Right renal cortex interstitium (tissue), 3 donors: ENCODE data around the gene ATG7. TPM values are rescaled to one million over a fixed set of nuclear protein-coding genes. Genes with fewer than 3 reads are reported as not detected.
"Not testable (repeated sequence)": the region's sequence is repeated elsewhere in the genome, so short reads cannot be mapped to it uniquely, and the experiment has no call there.

ENCODE experiments used
- DNase-seq, 3 donors: peaks; one replicate each; pipeline ENCODE4 v3.0.0-alpha.2; 2013; ENCODE audit warnings: low read depth in 3 of 3, low spot score in 2 of 3
- polyA plus RNA-seq, 3 donors: library from polyadenylated mRNA; unstranded; fragments of 120-200 nt; gene quantifications; one replicate each; pipeline ENCODE4 v1.2.1, GENCODE V29; 2013; ENCODE audit not compliant: insufficient read length in 3 of 3

Gene ATG7
- polyA plus RNA-seq, 3 donors = 26.9 to 27.3 (median 27.1) TPM

DNA sequence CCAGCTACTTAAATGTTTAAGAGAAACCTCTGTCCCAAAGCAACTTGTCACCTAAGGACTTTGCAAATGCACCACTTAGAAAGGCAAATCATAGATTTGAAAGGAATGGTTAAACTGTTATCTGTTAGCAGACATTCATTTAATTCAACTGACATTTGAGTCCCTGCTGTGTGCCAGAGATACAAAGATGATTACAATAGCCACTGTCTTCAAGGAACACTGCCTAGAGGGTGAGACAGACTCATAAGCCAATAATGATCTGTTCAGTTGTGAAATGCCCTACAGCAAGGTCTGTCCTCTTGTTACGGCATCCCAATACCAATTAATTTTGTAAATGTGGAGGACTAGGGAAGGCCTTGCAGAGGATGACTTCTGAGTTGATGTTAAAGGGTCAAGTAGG, 113.1 kb downstream of the ATG7 start:
- DNase-seq = no peak

DNA sequence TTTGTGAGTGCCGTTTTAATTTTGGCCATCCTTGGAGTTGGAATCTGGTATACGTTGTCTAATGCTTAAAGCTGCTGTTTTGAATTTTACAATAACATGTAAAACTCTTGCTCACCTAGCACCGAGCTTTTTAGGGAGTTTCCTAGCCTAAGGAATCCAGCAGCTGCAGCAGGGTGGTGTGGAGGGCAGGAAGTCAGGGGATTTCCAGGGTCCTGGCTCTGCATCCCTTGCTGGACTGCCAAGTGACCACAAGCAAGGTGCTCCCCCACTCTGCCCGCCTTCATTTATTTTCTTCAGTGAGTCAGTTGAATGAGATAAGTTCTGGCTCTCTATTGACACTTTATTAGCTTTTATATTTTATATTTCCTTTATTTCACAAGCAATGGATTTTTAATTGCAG, 113.7 kb downstream of the ATG7 start:
- no peak for DNase-seq

DNA sequence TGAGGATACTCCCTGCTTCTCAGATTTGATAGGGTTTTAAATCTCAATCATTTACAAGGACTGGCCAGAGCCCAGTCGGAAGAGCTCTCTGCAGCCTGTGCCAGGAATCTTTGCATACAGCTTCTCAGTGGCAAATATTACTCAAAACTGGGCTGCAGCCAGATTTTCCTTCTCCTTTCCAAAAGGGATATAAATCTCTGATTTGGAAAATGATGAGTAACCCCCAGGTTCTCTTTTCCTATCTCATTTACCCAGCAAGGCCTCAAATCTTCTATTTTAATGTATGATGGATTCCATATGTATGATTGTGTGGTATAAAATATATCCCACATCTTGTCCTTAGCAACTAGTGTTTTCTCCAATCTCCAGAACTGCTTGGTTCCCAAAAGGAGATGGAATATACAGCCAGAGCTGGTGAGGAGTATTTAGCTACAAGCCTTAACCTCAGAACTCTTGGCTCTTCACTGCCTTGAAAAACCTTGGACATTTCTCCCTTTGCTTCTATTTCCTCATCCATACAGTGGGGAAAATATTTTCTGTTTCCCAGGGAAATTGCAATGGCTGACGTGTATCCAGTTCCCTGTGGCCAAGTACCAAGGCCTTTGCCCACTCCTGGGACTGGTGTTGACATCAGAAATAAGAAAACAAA, 114.4 kb downstream of the ATG7 start:
- DNase-seq = no peak

DNA sequence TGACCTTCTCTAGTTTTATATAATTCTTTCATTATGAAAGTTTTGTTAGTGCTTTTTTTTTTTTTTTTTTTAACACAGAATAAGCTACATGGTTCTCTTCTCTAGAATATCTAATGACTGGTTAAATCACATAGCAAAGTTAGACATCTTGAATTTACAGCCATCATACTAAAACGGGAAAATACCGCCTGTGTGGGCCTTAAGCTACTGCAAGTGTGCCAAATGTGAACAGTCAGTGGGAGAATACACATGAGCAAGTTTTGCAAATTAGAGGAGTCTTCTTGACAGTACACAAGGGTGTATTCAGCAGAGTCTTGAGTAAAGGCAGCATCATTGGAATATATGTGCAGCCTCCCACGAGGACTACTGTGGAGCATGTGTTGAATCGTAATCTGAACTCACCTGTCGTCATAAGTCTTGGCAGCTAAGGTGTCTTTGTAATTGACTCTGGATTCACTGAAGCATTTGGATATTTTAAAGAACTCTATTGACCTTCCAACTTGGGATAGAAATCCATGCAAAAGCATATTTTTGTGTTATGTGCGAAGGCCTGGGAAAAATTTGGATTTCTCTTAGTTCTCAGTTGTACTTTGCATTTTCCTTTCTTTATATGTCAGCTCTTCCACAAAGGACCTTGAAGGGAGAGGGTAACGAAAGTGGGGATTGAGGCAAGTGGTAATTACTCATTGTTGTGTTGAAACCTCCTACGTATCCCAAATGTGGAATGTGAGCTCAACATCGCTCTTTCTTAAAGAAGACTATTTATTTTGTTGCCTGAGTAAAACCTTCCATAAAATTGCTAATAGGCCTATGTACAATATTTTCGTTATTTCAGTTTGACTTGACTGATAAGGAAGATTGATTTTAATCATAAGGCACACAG, 117.4 kb downstream of the ATG7 start:
- no peak for DNase-seq

DNA sequence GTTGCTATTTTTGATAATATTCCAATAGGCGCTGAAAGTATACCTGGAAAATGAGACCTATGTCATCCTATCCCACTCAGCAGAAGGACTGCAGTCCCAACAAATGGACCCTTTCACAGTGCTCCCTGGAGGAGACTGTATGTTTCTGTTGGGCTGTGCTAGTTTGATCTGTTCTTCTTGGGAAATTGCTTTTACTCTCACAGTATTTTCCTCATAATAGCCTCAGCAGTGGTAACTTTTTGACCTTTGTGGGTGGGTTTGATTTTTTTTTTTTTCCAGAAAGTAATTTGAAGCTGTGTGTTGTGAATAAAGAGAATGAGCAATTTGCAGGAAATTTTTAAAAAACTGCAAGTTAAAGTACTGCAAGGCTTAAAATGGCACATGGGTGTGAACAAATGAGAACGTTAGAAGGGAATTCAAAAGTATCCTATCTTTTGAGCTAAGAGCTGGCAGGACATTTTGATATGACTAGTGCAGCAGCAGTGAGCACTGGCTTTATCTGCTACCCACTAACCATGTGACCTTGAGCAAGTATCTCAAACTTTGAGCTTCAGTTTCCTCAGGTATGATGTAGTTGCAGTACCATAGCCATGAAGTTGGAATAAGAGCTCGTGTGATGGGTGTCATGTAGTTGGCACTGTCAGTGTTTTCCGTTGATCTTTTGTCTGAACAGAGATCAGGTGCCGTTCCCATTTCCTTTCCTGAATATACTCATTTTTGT, 118.4 kb downstream of the ATG7 start:
- DNase-seq = no peak

DNA sequence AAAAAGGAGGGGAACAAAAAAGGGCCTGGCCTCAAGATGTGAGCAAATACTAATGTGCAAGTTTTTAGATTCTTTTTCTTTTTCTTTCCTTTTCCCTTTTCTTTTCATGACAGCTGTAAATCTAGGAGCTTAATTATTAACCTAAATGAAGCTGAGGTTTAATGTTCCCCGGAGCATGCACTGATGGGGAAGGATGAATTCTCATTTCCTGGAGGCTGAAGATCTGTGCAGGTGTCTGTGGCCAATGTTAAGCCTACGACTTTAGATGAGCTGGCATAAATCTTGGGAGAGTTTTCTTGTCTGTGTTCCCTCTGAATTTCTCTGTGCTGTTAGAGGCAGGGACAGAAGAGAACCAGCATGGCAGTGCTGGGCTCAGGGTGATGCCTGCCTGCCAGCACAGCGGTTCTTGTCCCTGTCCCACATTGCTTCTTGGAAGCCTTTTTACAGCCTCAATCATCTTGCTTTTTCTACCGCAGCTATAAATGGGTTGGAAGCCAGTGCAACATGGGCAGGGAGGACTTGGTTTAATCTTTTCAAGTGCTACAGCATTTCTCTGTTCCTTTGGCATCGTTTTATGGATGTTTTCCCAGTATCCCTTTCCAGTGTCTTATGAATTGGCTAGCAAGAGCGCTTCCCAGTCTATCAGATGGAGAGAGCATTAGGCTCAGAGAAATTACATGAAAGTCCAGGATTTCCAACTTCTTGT, 119.1 kb downstream of the ATG7 start:
- DNase-seq = no peak

DNA sequence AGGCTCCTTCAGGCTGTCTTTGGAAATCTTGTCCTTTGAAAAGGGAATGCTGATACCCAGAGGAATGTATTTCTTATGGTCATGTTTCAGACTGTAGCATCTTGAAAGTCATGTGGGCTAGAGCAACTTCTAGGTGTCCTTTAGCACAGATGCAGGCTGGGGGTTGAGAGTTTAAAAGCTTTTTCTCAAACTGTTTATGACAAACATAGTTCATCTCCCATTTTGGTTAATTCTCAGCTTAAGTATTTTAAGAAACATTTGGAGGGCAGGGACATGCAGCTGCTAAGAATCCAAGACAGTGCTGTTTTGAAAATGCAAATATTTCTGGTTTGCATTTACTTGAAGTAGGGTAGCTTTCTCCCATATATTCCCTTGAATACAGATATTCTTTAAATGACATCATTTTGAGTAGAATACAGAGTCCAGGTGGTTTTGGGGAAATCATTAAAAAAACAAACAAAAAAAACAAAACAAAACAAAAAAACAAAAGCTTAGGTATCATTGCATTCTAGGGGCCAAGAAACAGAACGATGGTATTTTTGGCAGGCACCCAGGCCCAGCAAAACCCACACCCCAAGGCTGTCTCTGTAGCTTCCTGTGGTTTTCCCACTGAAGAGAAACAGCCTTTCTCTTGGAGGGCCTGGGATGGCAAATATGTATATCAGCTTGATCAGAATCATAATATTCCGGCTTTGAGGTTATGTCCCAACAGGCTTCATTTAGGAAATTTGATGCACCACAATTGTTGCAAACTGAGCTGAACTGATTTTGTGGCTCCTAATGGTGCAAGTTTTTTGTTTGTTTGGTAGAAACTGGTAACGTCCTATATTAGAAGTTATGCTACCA, 120.0 kb downstream of the ATG7 start:
- no peak for DNase-seq

DNA sequence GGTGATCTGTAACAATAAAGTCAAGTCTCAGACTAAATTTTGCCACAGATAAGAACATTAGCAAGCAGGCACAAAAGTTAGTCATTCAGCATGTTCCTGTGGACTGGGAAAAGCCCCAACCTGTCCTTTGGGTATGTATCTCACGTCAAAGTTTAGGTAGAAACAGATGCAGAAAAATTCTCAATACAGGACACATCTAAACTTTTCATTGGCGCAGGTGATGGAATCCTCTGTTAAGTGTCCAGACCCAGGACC, 120.6 kb downstream of the ATG7 start:
- DNase-seq = no peak

DNA sequence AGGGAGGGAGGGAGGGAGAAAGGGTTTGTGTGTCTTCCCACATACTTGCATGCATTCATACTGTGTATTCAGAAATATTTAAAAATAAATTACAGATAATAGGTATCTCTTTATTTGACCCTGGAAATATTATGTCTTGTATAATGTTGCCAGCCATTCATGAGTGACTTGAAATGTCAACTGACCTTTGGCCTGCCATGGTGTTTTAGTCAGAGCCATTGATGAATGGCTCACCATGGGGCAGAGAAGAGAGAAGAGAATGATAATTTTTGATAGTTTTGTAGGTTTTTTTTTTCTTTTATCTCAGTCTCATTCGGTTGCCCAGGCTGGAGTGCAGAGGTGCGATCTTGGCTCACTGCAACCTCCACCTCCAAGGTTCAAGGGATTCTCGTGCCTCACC, 121.2 kb downstream of the ATG7 start:
- DNase-seq = no peak

DNA sequence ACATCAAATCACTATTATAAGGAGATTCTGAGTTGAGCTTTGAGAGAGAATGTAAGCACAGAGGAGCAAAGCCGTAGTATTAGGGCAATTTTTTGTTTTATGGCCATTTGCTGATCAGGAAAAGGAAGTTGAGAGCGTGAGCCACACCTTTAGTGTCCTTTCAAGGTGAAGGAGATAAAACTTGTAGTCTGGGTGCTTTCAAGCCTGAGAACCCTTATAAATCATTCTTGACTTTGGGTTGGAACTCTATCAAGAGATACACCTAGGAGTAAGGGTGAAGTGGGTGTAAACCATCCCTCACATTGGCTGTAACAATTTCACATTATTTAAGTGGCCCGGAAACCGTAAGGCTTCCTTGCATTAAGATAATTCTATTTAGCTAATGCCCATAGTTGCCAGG, 122.2 kb downstream of the ATG7 start:
- DNase-seq = no peak

DNA sequence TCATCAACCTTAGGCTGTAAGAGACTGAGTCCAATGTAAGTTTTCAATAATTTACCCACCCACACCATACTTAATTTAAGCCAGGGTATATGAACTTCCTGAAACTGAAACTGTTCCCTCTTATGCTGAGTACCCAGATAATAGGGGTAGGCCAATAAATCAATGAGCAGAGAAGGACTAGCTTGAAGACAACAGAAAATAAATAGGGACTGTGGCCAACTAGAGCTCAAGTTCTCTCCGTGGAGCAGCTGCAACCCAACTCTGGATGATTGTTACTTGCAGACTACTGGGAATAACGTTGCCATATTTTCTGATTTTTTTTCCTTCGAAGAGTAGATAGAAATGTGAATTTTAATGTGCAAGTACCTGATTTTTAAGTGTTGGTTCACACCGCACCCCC, 128.0 kb downstream of the ATG7 start:
- no peak for DNase-seq

DNA sequence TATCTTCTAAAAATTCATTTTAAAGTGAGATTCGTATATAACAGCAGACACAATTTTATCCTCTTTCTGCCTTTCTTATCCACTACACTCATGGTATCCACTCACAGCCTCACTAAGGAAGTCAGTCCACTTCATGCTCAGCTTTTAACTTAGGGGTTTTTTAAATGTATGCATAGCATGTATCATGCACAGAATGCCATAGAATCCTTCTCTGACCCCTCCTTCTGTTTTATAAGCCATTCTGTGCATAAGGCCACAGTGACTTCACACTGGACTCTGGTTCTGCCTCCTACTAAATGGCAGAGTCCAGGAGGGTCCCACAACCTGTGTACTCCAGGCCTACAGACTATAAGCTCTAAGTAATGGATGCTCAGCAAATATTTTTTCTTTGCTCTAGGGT, 129.2 kb downstream of the ATG7 start:
- DNase-seq = no peak

DNA sequence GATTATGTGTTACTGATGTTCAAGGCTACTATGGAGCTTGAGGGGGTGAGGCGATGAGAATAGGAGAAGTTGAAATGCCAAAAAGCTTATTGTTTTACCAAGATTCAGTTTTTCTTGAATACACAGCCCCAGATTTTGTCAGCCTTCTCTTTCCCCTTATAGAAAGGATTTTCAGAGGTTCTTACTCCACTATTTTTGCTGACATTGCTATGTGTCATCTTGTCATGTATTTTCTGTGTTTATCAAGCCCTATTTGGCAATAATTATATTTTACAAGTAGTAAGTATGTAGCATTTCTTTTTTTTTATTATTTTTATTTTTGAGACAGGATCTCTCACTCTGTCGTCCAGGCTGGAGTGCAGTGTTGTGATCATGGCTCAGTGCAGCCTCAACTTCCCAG, 133.1 kb downstream of the ATG7 start:
- DNase-seq = no peak

DNA sequence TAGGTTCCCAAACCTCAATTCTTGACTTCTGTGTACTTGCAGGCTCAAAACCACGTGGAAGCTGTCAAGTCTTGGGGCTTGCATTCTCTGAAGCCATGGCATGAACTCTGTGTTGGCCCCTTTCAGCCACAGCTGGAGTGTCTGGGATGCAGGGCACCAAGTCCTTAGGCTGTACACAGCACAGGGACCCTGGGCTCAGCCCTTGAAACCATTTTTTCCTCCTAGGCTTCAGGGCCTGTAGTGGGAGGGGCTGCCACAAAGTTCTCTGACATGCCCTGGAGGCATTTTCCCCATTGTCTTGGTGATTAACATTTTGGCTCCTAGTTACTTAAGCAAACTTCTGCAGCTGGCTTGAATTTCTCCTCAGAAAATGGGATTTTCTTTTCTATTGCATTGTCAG, 135.4 kb downstream of the ATG7 start:
- DNase-seq = no peak

DNA sequence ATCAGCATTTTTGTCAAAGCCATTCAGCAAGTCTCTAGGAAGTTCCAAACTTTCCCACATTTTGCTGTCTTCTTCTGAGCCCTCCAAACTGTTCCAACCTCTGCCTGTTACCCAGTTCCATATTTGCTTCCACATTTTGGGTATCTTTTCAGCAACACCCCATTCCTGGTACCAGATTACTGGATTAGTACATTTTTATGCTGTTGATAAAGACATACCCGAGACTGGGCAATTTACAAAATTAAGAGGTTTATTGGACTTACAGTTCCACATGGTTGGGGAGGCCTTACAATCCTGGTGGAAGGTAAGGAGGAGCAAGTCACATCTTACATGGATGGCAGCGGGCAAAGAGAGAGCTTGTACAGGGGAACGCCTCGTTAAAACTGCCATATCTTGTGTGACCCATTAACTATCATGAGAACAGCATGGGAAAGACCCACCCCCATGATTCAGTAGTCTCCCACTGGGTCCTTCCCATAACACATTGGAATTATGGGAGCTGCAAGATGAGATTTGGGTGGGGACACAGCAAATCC, 136.2 kb downstream of the ATG7 start:
- not testable (repeated sequence) for DNase-seq

DNA sequence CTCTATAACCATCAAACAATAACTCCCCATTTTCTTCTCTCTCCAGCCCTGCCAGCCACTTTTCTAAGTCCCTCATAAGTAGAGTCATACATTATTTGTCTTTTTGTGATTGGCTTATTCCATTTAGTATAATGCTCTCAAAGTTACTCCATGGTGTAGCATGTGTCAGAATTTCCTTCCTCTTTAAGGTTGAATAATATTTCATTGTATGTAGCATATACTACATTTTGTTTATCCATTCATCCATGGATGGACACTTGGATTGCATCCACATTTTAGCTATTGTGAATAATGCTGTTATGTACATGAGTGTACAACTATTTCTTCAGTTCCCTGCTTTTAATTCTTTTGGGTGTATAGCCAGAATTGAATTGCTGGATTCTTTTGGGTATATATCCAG, 138.4 kb downstream of the ATG7 start:
- no peak for DNase-seq

DNA sequence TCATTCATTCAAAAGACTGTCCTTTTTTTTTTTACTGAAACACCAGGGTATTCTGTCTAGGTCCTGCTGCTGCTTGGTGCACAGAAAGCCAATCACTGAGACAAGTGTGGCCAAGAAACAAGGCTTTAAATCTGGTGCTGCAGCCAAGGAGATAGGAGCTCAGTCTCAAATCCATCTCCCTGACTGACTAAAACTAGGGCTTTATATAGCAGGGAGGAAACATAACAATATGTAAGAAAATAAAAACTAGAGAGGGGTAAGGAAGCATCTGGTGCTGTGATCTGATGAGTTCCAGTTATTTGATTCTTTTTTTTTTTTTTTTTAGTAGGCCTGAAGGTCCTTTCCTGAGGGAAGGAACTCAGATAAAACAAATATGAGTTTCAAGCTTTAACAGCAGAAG, 139.8 kb downstream of the ATG7 start:
- no peak for DNase-seq

DNA sequence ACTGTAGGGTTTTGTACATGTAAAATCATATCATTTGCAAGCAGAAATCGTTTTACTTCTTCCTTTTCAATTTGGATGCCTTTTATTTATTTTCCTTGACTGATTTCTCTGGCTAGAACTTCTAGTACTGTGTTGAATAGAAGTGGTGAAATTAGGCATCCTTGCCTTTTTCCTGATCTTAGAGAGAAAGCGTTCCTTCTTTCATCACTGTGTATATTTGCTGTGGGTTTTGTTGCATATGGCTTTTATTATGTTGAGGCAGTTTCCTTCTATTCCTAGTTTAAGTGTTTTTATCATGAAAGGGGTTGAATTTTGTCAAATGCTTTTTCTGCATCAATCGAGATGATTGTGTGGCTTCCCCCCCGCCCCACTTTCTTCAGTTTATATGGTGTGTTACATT, 140.9 kb downstream of the ATG7 start:
- no peak for DNase-seq

DNA sequence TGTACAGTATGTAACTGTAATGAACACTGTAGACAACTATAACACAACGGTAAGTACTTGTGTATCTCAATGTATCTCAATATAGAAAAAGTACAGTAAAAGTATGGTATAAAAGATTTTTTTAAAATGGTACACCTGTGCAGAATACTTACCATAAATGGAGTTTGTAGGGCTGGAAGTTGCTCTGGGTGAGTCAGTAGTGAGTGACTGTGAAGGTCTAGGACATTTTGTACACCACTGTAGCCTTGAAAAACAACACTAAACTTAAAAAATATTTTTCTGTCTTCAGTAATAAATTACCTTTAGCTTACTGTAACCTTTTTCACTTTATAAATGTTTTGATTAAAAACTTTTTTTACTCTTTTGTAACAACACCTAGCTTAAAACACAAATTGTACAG, 142.9 kb downstream of the ATG7 start:
- DNase-seq = no peak

DNA sequence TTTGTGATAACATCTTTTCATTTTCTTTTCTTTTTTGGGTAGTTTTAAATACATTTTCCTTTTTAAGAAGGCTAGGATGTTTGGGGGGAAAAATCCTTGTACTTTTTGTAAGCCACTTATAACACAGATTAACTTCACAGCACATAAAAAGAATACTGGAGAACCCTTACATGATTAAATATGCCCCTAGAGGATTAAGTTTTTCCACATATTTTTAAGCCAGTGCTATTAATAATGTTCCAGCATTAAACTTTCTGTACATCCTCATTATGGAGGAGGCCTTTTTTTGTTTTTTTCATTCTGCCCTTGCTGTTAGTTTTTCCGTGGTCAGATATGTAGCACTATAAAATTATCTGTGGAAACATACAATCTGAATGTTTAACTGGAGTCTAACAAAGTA, 147.9 kb downstream of the ATG7 start:
- no peak for DNase-seq
